GM21528 (cell line): ENCODE measurements around the gene USO1.

Experiments
- ATAC-seq: cut with Tn5 transposase; IDR thresholded peaks from one replicate; pipeline ENCODE4 v1.9.1; 2021; ENCODE audit warnings: mild to moderate bottlenecking, moderate library complexity; ENCODE audit not compliant: unreplicated experiment, low FRiP score

Gene USO1

DNA sequence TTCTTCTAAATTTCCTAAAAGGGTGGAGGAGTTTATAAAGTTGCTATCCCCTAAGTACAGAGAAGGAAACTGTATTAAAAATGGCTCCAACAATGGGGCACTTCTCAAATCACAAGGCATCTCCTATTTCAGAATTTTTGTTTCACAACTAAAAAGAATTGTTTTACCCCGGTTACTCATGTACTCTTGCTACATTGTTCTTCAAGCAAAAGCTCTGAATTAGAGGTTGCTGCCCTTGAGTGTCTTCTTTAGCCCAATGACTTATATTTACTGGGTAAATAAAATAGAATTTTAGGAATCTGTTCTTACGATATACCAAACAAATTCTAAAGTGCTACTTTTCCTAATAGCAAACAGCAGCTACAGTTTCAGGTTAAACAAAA, 110.4 kb downstream of the USO1 start:
- no peak for ATAC-seq

DNA sequence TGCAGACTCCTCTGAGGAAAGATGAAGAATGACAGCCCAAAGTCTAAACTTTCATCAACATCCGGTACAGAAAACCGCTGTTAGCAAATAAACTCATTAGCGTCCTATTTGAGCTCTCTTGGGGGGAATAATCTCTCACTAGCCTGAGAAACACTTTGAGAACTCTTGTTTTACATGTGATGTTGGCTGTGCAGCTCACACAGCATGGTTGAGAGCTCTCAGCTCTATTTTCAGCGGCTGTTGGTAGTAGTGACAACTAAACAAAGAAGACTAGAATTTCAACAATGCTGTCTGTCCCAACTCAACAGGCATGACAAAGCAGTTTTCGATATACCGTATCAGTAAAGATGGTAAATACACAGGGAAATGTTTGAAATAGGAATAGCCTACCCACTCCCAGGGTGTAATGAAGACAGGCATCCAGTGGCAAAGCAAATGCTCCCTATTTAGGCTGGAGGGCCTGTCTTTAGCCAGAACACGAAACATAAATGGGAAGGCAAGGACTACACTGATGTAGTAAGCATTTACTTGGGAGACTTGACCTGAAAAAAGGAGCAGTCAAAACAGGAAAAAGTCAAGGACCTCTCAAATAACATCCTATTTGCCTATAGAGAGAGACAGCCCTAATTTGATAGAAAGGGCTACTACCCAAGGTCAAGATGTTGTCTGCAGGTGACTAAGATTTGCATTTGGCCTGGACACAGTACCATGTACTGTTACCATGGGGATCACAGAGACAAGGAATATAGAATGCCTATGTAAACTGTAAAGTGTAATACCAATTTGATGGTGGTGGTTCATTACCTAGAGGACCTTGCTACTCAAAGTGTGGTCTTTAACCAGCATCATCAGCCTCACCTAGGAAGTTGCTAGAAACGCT, 117.5 kb downstream of the USO1 start:
- no peak for ATAC-seq

GRCh38 chr4:75843596-75843995, 119.2 kb downstream of the USO1 start:
- ATAC-seq, result no peak

DNA sequence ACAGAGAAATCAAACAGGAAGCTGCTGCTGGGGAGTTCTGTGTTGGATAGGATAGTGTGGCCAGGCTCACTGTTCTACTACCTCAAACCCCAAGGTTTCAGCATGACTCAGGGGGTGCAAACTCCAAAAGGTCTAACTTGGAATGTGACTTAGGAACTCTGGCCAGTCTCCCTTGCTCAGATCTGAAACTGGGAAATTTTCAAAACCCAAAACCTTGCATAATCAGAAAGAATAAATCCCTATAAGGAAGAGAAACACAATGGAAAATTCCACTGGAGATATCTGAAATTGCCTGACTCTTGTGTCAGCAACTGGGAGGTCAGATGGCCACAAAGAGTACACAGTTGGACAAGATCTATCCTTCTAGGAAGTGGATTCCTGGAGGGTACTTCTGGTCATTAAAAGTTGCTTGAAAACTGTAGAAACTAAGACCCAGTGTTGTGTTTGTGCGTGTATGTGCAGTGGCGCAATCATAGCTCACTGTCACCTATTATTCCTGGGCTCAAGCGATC, 119.8 kb downstream of the USO1 start:
- ATAC-seq, result no peak

GRCh38 chr4:75845992-75846391, 121.6 kb downstream of the USO1 start:
- ATAC-seq, result no peak

DNA sequence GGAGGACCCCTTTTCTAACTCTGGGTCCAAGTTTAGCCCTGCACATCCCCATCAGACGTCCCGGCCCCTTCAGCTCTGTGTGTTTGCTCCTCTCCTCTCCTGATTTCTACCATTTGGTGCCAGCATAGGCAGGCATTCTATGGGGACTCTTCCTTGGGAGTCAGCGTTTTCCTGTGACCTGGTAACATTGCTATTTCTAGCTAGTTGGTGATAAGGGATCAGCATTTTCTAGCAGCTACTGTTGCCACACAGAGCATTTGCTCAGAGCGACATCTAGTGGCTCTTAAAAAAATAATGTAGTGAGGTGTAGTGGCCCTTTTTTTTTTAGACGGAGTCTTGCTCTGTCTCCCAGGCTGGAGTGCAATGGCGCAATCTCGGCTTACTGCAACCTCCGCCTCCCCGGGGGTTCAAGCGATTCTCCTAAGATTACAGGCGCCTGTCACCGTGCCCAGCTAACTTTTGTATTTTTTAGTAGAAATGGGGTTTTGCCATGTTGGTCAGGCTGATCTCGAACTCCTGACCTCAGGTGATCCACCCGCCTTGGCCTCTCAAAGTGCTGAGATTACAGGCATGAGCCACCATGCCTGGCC, 123.9 kb downstream of the USO1 start:
- peak; percentile 73 for ATAC-seq

DNA sequence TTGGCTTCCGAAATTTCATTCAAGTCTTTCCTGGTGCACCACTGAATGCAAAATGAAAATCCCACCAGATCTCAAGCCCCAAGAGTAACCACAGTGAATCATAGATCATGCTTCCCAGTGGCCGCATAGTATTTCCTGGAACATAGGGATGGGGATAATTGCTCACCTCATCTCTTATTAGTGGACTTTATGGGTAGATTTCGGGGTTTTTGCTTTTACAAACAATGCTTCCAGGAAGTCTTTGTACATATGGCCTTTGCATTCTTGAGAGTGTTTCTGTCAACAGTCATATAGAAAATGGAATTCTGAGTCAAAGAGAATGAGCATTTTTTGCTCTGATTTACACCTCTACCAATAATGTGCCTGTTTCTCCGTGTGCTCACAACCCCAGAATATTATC, 124.5 kb downstream of the USO1 start:
- ATAC-seq, result no peak

GRCh38 chr4:75849461-75849860, 125.1 kb downstream of the USO1 start:
- ATAC-seq, result no peak

GRCh38 chr4:75858721-75859120, 134.3 kb downstream of the USO1 start:
- ATAC-seq, result no peak

- no peak for ATAC-seq
These were observed 136.2 kb downstream of the USO1 start for GRCh38 chr4:75860606-75861005.
